ENCODE results near the gene SAP30BP.
A peak's percentile ranks its signal among the peaks of the same experiment; 100 is the strongest.

SAP30BP gene

GRCh38 chr17:75628425-75628824 is 38.7 kb upstream of the SAP30BP start:
- TF ChIP-seq CTBP1 (IDR thresholded peaks at IDR 0.05; ENCODE audit: borderline replicate concordance): no peak
- TF ChIP-seq HDGF (IDR thresholded peaks at IDR 0.05; ENCODE audit: borderline replicate concordance): no peak
- TF ChIP-seq SP1 (IDR thresholded peaks at IDR 0.05): no peak
- TF ChIP-seq ARNT (IDR thresholded peaks at IDR 0.05): no peak
- no peak for TF ChIP-seq FOXM1 (IDR thresholded peaks at IDR 0.05; ENCODE audit: borderline replicate concordance)
- no peak for TF ChIP-seq TARDBP (IDR thresholded peaks at IDR 0.05)
- no peak for TF ChIP-seq NFRKB (IDR thresholded peaks at IDR 0.05)
- no peak for TF ChIP-seq ZNF384 (IDR thresholded peaks at IDR 0.05)
- no peak for TF ChIP-seq PKNOX1 (IDR thresholded peaks at IDR 0.05)
- TF ChIP-seq SUZ12 (IDR thresholded peaks at IDR 0.05): no peak
- TF ChIP-seq BHLHE40 (IDR thresholded peaks at IDR 0.05; ENCODE audit: borderline replicate concordance): no peak
- no peak for TF ChIP-seq FOXA1 (IDR thresholded peaks at IDR 0.05)
- TF ChIP-seq ELF4 (IDR thresholded peaks at IDR 0.05): no peak
- no peak for TF ChIP-seq FOXK2 (IDR thresholded peaks at IDR 0.05)
- TF ChIP-seq L3MBTL2 (conservative IDR thresholded peaks at IDR 0.05): no peak
- no peak for TF ChIP-seq LEF1 (IDR thresholded peaks at IDR 0.05; ENCODE audit: borderline replicate concordance)
- ChIA-PET POLR2A (interaction anchor here (1.3 to 1.7 kb wide), 2 partner anchors 33 to 152 kb away, joined by 3 to 5 read pairs; no protein-coding TSS in a partner anchor), CTCF (interaction anchor here (0.5 to 1.2 kb wide), 4 partner anchors 27 to 122 kb away, joined by 3 to 5 read pairs (median 4); no protein-coding TSS in a partner anchor)
- no peak for DNase-seq (ENCODE audit: extremely low spot score)

GRCh38 chr17:75629157-75629556 is 38.0 kb upstream of the SAP30BP start:
- ChIA-PET CTCF (interaction anchor here (0.5 to 1.2 kb wide), 3 partner anchors 28 to 121 kb away, joined by 3 to 4 read pairs (median 3); no protein-coding TSS in a partner anchor), POLR2A (interaction anchor here (1.3 to 1.7 kb wide), 2 partner anchors 32 to 151 kb away, joined by 3 to 5 read pairs; no protein-coding TSS in a partner anchor)
- no peak for DNase-seq (ENCODE audit: extremely low spot score)
- no peak for TF ChIP-seq ZNF384 (IDR thresholded peaks at IDR 0.05)
- no peak for TF ChIP-seq ELF4 (IDR thresholded peaks at IDR 0.05)
- no peak for TF ChIP-seq FOXA1 (IDR thresholded peaks at IDR 0.05)
- no peak for TF ChIP-seq FOXM1 (IDR thresholded peaks at IDR 0.05; ENCODE audit: borderline replicate concordance)
- no peak for TF ChIP-seq LEF1 (IDR thresholded peaks at IDR 0.05; ENCODE audit: borderline replicate concordance)

GRCh38 chr17:75630071-75630917 is 36.8 kb upstream of the SAP30BP start:
- POLR2A ChIA-PET: interaction anchor here (1.7 kb wide), 1 partner anchor 150 kb away, joined by 5 read pairs; no protein-coding TSS in a partner anchor
- no peak for DNase-seq (ENCODE audit: extremely low spot score)
- no peak for TF ChIP-seq TARDBP (IDR thresholded peaks at IDR 0.05)
- no peak for TF ChIP-seq SUZ12 (IDR thresholded peaks at IDR 0.05)
- TF ChIP-seq ELF4 (IDR thresholded peaks at IDR 0.05): no peak
- no peak for TF ChIP-seq ARNT (IDR thresholded peaks at IDR 0.05)
- no peak for TF ChIP-seq ZNF384 (IDR thresholded peaks at IDR 0.05)
- CTCF ChIA-PET: interaction anchor here (0.6 to 1.6 kb wide), 2 partner anchors 30 to 119 kb away, joined by 3 to 5 read pairs; no protein-coding TSS in a partner anchor

GRCh38 chr17:75631353-75631752 is 35.8 kb upstream of the SAP30BP start:
- ChIA-PET POLR2A (no interaction called here), CTCF (no interaction called here)
- TF ChIP-seq BHLHE40 (IDR thresholded peaks at IDR 0.05; ENCODE audit: borderline replicate concordance): no peak
- no peak for TF ChIP-seq SP1 (IDR thresholded peaks at IDR 0.05)
- TF ChIP-seq FOXM1 (IDR thresholded peaks at IDR 0.05; ENCODE audit: borderline replicate concordance): no peak
- no peak for TF ChIP-seq ZNF384 (IDR thresholded peaks at IDR 0.05)
- no peak for TF ChIP-seq HDGF (IDR thresholded peaks at IDR 0.05; ENCODE audit: borderline replicate concordance)
- no peak for TF ChIP-seq LEF1 (IDR thresholded peaks at IDR 0.05; ENCODE audit: borderline replicate concordance)
- TF ChIP-seq CTBP1 (IDR thresholded peaks at IDR 0.05; ENCODE audit: borderline replicate concordance): no peak
- TF ChIP-seq FOXK2 (IDR thresholded peaks at IDR 0.05): no peak
- TF ChIP-seq L3MBTL2 (conservative IDR thresholded peaks at IDR 0.05): no peak
- no peak for TF ChIP-seq FOXA1 (IDR thresholded peaks at IDR 0.05)
- TF ChIP-seq PKNOX1 (IDR thresholded peaks at IDR 0.05): no peak
- no peak for TF ChIP-seq ELF4 (IDR thresholded peaks at IDR 0.05)
- TF ChIP-seq TARDBP (IDR thresholded peaks at IDR 0.05): no peak
- DNase-seq (ENCODE audit: extremely low spot score): no peak

GRCh38 chr17:75632428-75632827 is 34.7 kb upstream of the SAP30BP start:
- no peak for TF ChIP-seq BHLHE40 (IDR thresholded peaks at IDR 0.05; ENCODE audit: borderline replicate concordance)
- TF ChIP-seq ZNF384 (IDR thresholded peaks at IDR 0.05): no peak
- TF ChIP-seq LEF1 (IDR thresholded peaks at IDR 0.05; ENCODE audit: borderline replicate concordance): no peak
- no peak for TF ChIP-seq FOXK2 (IDR thresholded peaks at IDR 0.05)
- TF ChIP-seq ARNT (IDR thresholded peaks at IDR 0.05): no peak
- TF ChIP-seq FOXA1 (IDR thresholded peaks at IDR 0.05): no peak
- TF ChIP-seq SUZ12 (IDR thresholded peaks at IDR 0.05): no peak
- TF ChIP-seq FOXM1 (IDR thresholded peaks at IDR 0.05; ENCODE audit: borderline replicate concordance): no peak
- TF ChIP-seq HDGF (IDR thresholded peaks at IDR 0.05; ENCODE audit: borderline replicate concordance): no peak
- TF ChIP-seq ELF4 (IDR thresholded peaks at IDR 0.05): no peak
- TF ChIP-seq NFRKB (IDR thresholded peaks at IDR 0.05): no peak
- no peak for DNase-seq (ENCODE audit: extremely low spot score)
- CTCF ChIA-PET: interaction anchor here (0.7 to 3.4 kb wide), 18 partner anchors 10 to 202 kb away, joined by 3 to 93 read pairs (median 10); a partner anchor contains a TSS
- POLR2A ChIA-PET: interaction anchor here (1.1 to 2.0 kb wide), 3 partner anchors 20 to 147 kb away, joined by 5 to 8 read pairs (median 6); a partner anchor contains a TSS

GRCh38 chr17:75632863-75633485 is 34.2 kb upstream of the SAP30BP start, which contains the start of gene SMIM5:
TSS of gene SMIM5 (plus strand) at chr17:75633434. CDS start at chr17:75640202, 6,768 bp downstream.
- CTCF ChIA-PET: interaction anchor here (0.5 to 3.4 kb wide), 26 partner anchors 7 to 1592 kb away, joined by 3 to 93 read pairs (median 6); a partner anchor contains a TSS
- TF ChIP-seq SUZ12 (IDR thresholded peaks at IDR 0.05) (no peak), FOXA1 (IDR thresholded peaks at IDR 0.05) (no peak), BHLHE40 (IDR thresholded peaks at IDR 0.05; ENCODE audit: borderline replicate concordance) (no peak), L3MBTL2 (conservative IDR thresholded peaks at IDR 0.05) (no peak), TARDBP (IDR thresholded peaks at IDR 0.05) (no peak), NFRKB (IDR thresholded peaks at IDR 0.05) (no peak), HDGF (IDR thresholded peaks at IDR 0.05; ENCODE audit: borderline replicate concordance) (no peak), SP1 (IDR thresholded peaks at IDR 0.05) (no peak), CTBP1 (IDR thresholded peaks at IDR 0.05; ENCODE audit: borderline replicate concordance) (no peak), FOXK2 (IDR thresholded peaks at IDR 0.05) (no peak), ZNF384 (IDR thresholded peaks at IDR 0.05) (no peak), ELF4 (IDR thresholded peaks at IDR 0.05) (no peak), LEF1 (IDR thresholded peaks at IDR 0.05; ENCODE audit: borderline replicate concordance) (no peak), ARNT (IDR thresholded peaks at IDR 0.05) (no peak)
- peak; percentile 91 for DNase-seq (ENCODE audit: extremely low spot score)
- POLR2A ChIA-PET: interaction anchor here (1.0 to 2.0 kb wide), 6 partner anchors 14 to 147 kb away, joined by 3 to 8 read pairs (median 6); partner anchors contain the start of genes RECQL5 and SAP30BP
